Gastrocnemius medialis (tissue), 4 donors: ENCODE measurements around the gene AKAP13. TPM values are rescaled to one million over a fixed set of nuclear protein-coding genes. Genes with fewer than 3 reads are reported as not detected.

ENCODE experiments used
- ATAC-seq, 2 donors: fragments of 150-250 bp; one replicate each; pipeline ENCODE4 v1.9.1; 2016
- DNase-seq, 2 donors: peaks; one replicate each; pipeline ENCODE4 v3.0.0-alpha.2; 2019
- H3K27ac ChIP-seq, 4 donors: fragments of 200-600 bp; sonication (generic); 1 replicate in 1 of 4; 2 replicates in 3 of 4; pipeline ENCODE4 v1.5.1; 2016 to 2018; ENCODE audit warnings: mild to moderate bottlenecking in 2 of 4, moderate library complexity in 1 of 4
- H3K27me3 ChIP-seq, 3 donors: fragments of 200-600 bp; sonication (generic) in 2 of 3; 1 replicate in 1 of 3; 2 replicates in 2 of 3; pipeline versions ENCODE4 v1.5.1 to v1.6.0; 2016 to 2019; ENCODE audit warnings: mild to moderate bottlenecking in 1 of 3, moderate library complexity in 1 of 3
- H3K36me3 ChIP-seq, 2 donors: fragments of 200-600 bp; sonication (generic) in 1 of 2; one replicate each; pipeline ENCODE4 v1.5.1; 2017 to 2018
- H3K4me1 ChIP-seq, 2 donors: fragments of 200-600 bp; sonication (generic) in 1 of 2; one replicate each; pipeline ENCODE4 v1.5.1; 2016 to 2017; ENCODE audit warnings: mild to moderate bottlenecking in 2 of 2
- H3K4me3 ChIP-seq, 4 donors: fragments of 200-600 bp; sonication (generic) in 3 of 4; 1 replicate in 1 of 4; 2 replicates in 3 of 4; pipeline ENCODE4 v1.5.1; 2016 to 2019; ENCODE audit warnings: mild to moderate bottlenecking in 2 of 4
- H3K9me3 ChIP-seq, 3 donors: fragments of 200-600 bp; sonication (generic) in 2 of 3; 1 replicate in 1 of 3; 2 replicates in 2 of 3; pipeline ENCODE4 v1.5.1; 2016 to 2019
- CTCF ChIP-seq, 5 experiments: fragments of 450-650 bp in 3 of 5; fragments of 200-600 bp in 2 of 5; sonication (generic) in 2 of 5; IDR thresholded peaks in 4 of 5; conservative IDR thresholded peaks in 1 of 5; 1 replicate in 4 of 5; 2 replicates in 1 of 5; pipeline ENCODE4 v1.5.1; 2016 to 2019; ENCODE audit warnings: antibody characterized with exemption in 5 of 5, mild to moderate bottlenecking in 3 of 5, moderate library complexity in 3 of 5
- POLR2A ChIP-seq, 2 donors: fragments of 450-650 bp; IDR thresholded peaks; one replicate each; pipeline ENCODE4 v1.6.1; 2017; ENCODE audit warnings: antibody characterized with exemption in 2 of 2, mild to moderate bottlenecking in 2 of 2, moderate library complexity in 2 of 2
- in situ Hi-C, 4 donors: fragments of 200-750 bp; cut with MboI; loops; one replicate each; pipeline versions ENCODE4 v1.15.0 to v1.8.0; 2017; ENCODE audit warnings: low sequenced_read_pairs in 4 of 4
- intact Hi-C: fragments of 100-400 bp; cut with DNase I; formaldehyde crosslinking; loops from one replicate; pipeline ENCODE4 v1.15.1; 2023; ENCODE audit warnings: low total_unique reads
- total RNA-seq, 4 donors: library from RNA; depleted of rRNA; stranded (reverse); fragments of >200 nt; gene quantifications; one replicate each; pipeline versions ENCODE4 v1.1.0 to v1.2.3, GENCODE V29; 2016

The AKAP13 gene
- total RNA-seq, 4 donors from 2014 or later, result 127 to 481 (median 172) TPM

- ATAC-seq (no peak), DNase-seq (no peak)
- Histone ChIP-seq H3K27ac (no peak overlapping the region), H3K4me1 (peaks cover 18 to 33% of the 10 kb centered on the region in 2 donors), H3K9me3 (no peaks in the 10 kb centered on the region), H3K36me3 (no peaks in the 10 kb centered on the region), H3K4me3 (no peak overlapping the region), H3K27me3 (no peaks in the 10 kb centered on the region)
- TF ChIP-seq CTCF (IDR thresholded peaks at IDR 0.05 in 4 of 5, conservative IDR thresholded peaks at IDR 0.05 in 1 of 5) (no peak), POLR2A (IDR thresholded peaks at IDR 0.05) (no peak)
- intact Hi-C loops (no loop called here), in situ Hi-C loops (loop anchor here in 3 of 4 donors (25.0 kb wide), 3 partner anchors 195 to 345 kb away; no protein-coding TSS in a partner anchor)
These were observed 112.0 kb downstream of the AKAP13 start for GRCh38 chr15:85492406-85492805.

GRCh38 chr15:85493260-85493659 lies 112.9 kb downstream of the AKAP13 start:
- H3K27ac ChIP-seq, result no peak overlapping the region
- no peaks in the 10 kb centered on the region for H3K9me3 ChIP-seq
- no peak for DNase-seq
- ATAC-seq, result no peak
- TF ChIP-seq POLR2A (IDR thresholded peaks at IDR 0.05) (no peak), CTCF (IDR thresholded peaks at IDR 0.05 in 4 of 5, conservative IDR thresholded peaks at IDR 0.05 in 1 of 5) (no peak)
- in situ Hi-C loops (loop anchor here in 3 of 4 donors (25.0 kb wide), 3 partner anchors 194 to 344 kb away; no protein-coding TSS in a partner anchor), intact Hi-C loops (no loop called here)
- no peaks in the 10 kb centered on the region for H3K27me3 ChIP-seq
- no peak overlapping the region for H3K4me3 ChIP-seq
- H3K36me3 ChIP-seq, result no peaks in the 10 kb centered on the region
- peaks cover 21 to 37% of the 10 kb centered on the region in 2 donors for H3K4me1 ChIP-seq

- Histone ChIP-seq H3K4me3 (no peak overlapping the region), H3K4me1 (peaks cover 28 to 38% of the 10 kb centered on the region in 2 donors), H3K36me3 (no peaks in the 10 kb centered on the region), H3K27ac (peak overlapping the region in 1 of 4 donors; percentile 14), H3K27me3 (no peaks in the 10 kb centered on the region), H3K9me3 (no peaks in the 10 kb centered on the region)
- TF ChIP-seq CTCF (IDR thresholded peaks at IDR 0.05 in 4 of 5, conservative IDR thresholded peaks at IDR 0.05 in 1 of 5) (no peak), POLR2A (IDR thresholded peaks at IDR 0.05) (no peak)
- intact Hi-C loops, result no loop called here
- ATAC-seq (peak in 1 of 2 donors; percentile 39), DNase-seq (no peak)
- in situ Hi-C loops, result loop anchor here in 3 of 4 donors (25.0 kb wide), 3 partner anchors 193 to 343 kb away; no protein-coding TSS in a partner anchor
These were observed 113.8 kb downstream of the AKAP13 start for GRCh38 chr15:85494048-85494777.

- no peak overlapping the region for H3K4me3 ChIP-seq
- ATAC-seq, result no peak
- intact Hi-C loops (no loop called here), in situ Hi-C loops (loop anchor here in 3 of 4 donors (25.0 kb wide), 3 partner anchors 192 to 342 kb away; no protein-coding TSS in a partner anchor)
- H3K36me3 ChIP-seq, result no peaks in the 10 kb centered on the region
- peak overlapping the region in 1 of 4 donors; percentile 14 for H3K27ac ChIP-seq
- no peak for TF ChIP-seq CTCF (IDR thresholded peaks at IDR 0.05 in 4 of 5, conservative IDR thresholded peaks at IDR 0.05 in 1 of 5)
- no peak for TF ChIP-seq POLR2A (IDR thresholded peaks at IDR 0.05)
- no peak for DNase-seq
- H3K4me1 ChIP-seq, result peaks cover 37 to 47% of the 10 kb centered on the region in 2 donors
- no peaks in the 10 kb centered on the region for H3K9me3 ChIP-seq
- H3K27me3 ChIP-seq, result no peaks in the 10 kb centered on the region
These were observed 114.7 kb downstream of the AKAP13 start for GRCh38 chr15:85495096-85495495.
